ENCODE results near the gene KLK14.

KLK14 gene

GRCh38 chr19:51082611-51083010, at the start of gene KLK14:
Gene KLK14, minus strand, starts transcription at chr19:51082887. Its CDS starts 273 bp downstream, at chr19:51082614.
- TF ChIP-seq CTCF (conservative IDR thresholded peaks at IDR 0.05; ENCODE audit: low read depth, low read length): no peak
- no peak for DNase-seq (ENCODE audit: low read depth)
- H3K4me3 ChIP-seq (ENCODE audit: low read depth, low read length): no peak within 1 kb of the TSS

GRCh38 chr19:51131780-51132680, 49.3 kb upstream of the KLK14 start:
- H3K4me3 ChIP-seq (ENCODE audit: low read depth, low read length): no peak overlapping the region
- TF ChIP-seq CTCF (conservative IDR thresholded peaks at IDR 0.05; ENCODE audit: low read depth, low read length): peak; percentile 35
- DNase-seq (ENCODE audit: low read depth): peak; percentile 98

- DNase-seq (ENCODE audit: low read depth): no peak
- H3K4me3 ChIP-seq (ENCODE audit: low read depth, low read length): no peak overlapping the region
- no peak for TF ChIP-seq CTCF (conservative IDR thresholded peaks at IDR 0.05; ENCODE audit: low read depth, low read length)
Observed at GRCh38 chr19:51129716-51130115, 47.0 kb upstream of the KLK14 start.

GRCh38 chr19:51128227-51128626, 45.5 kb upstream of the KLK14 start:
- no peak for TF ChIP-seq CTCF (conservative IDR thresholded peaks at IDR 0.05; ENCODE audit: low read depth, low read length)
- no peak for DNase-seq (ENCODE audit: low read depth)
- no peak overlapping the region for H3K4me3 ChIP-seq (ENCODE audit: low read depth, low read length)

- TF ChIP-seq CTCF (conservative IDR thresholded peaks at IDR 0.05; ENCODE audit: low read depth, low read length): no peak
- no peak overlapping the region for H3K4me3 ChIP-seq (ENCODE audit: low read depth, low read length)
- peak; percentile 69 for DNase-seq (ENCODE audit: low read depth)
Observed at GRCh38 chr19:51127755-51128154, 45.1 kb upstream of the KLK14 start.

- H3K4me3 ChIP-seq (ENCODE audit: low read depth, low read length): no peak overlapping the region
- DNase-seq (ENCODE audit: low read depth): no peak
- no peak for TF ChIP-seq CTCF (conservative IDR thresholded peaks at IDR 0.05; ENCODE audit: low read depth, low read length)
Observed at GRCh38 chr19:51127032-51127431, 44.3 kb upstream of the KLK14 start.
